NCI-H345 treated with DMSO at 0.1 percent for 48 hours (cell line): ENCODE data around the gene YWHAG.
"Not testable (repeated sequence)": the region's sequence is repeated elsewhere in the genome, so short reads cannot be mapped to it uniquely, and the experiment has no call there.

Experiments
- DNase-seq: peaks from one replicate; lab custom pipeline; 2025; ENCODE audit not compliant: unreplicated experiment; lab: John Stamatoyannopoulos, UW

YWHAG gene

GRCh38 chr7:76358481-76359110, at the start of gene YWHAG:
Gene YWHAG (minus strand): TSS chr7:76358991. CDS start chr7:76358808, 183 bp downstream.
- peak; percentile 58 for DNase-seq

GRCh38 chr7:76408121-76408560, 49.4 kb upstream of the YWHAG start:
- no peak for DNase-seq

GRCh38 chr7:76407718-76408117, 48.9 kb upstream of the YWHAG start:
- no peak for DNase-seq

GRCh38 chr7:76405738-76406137, 46.9 kb upstream of the YWHAG start:
- DNase-seq, result no peak

GRCh38 chr7:76403780-76404494, 45.1 kb upstream of the YWHAG start:
- no peak for DNase-seq

- DNase-seq, result not testable (repeated sequence)
Measured at GRCh38 chr7:76403097-76403496, 44.3 kb upstream of the YWHAG start.

GRCh38 chr7:76400248-76400647, 41.5 kb upstream of the YWHAG start:
- DNase-seq, result no peak

GRCh38 chr7:76397409-76398183, 38.8 kb upstream of the YWHAG start:
- peak; percentile 35 for DNase-seq

GRCh38 chr7:76396864-76397263, 38.1 kb upstream of the YWHAG start:
- no peak for DNase-seq

GRCh38 chr7:76395965-76396726, 37.4 kb upstream of the YWHAG start:
- DNase-seq, result no peak

GRCh38 chr7:76395605-76395964, 36.8 kb upstream of the YWHAG start:
- DNase-seq, result not testable (repeated sequence)

- DNase-seq, result no peak
Measured at GRCh38 chr7:76394957-76395356, 36.2 kb upstream of the YWHAG start.

- DNase-seq, result peak; percentile 84
Measured at GRCh38 chr7:76393116-76394031, 34.6 kb upstream of the YWHAG start.

- no peak for DNase-seq
Measured at GRCh38 chr7:76392531-76393115, 33.8 kb upstream of the YWHAG start.

GRCh38 chr7:76390092-76390491, 31.3 kb upstream of the YWHAG start:
- DNase-seq, result no peak

- DNase-seq, result not testable (repeated sequence)
Measured at GRCh38 chr7:76387789-76388188, 29.0 kb upstream of the YWHAG start.

GRCh38 chr7:76386691-76387260, 28.0 kb upstream of the YWHAG start:
- DNase-seq, result no peak

GRCh38 chr7:76383089-76383944, 24.5 kb upstream of the YWHAG start:
- DNase-seq, result no peak
